GM18505 (cell line): Measurements from ENCODE around the gene APH1A.
"Not testable (repeated sequence)": the region's sequence is repeated elsewhere in the genome, so short reads cannot be mapped to it uniquely, and the experiment has no call there.

Experiments used
- ATAC-seq: cut with Tn5 transposase; IDR thresholded peaks from one replicate; pipeline ENCODE4 v1.9.1; 2021; ENCODE audit not compliant: unreplicated experiment
- POLR2A ChIP-seq: IDR thresholded peaks from 4 replicates; pipeline ENCODE4 v1.6.1; 2011; ENCODE audit warnings: borderline replicate concordance; ENCODE audit not compliant: insufficient read depth, insufficient read length; ENCODE audit errors: extremely low read depth

APH1A gene

DNA sequence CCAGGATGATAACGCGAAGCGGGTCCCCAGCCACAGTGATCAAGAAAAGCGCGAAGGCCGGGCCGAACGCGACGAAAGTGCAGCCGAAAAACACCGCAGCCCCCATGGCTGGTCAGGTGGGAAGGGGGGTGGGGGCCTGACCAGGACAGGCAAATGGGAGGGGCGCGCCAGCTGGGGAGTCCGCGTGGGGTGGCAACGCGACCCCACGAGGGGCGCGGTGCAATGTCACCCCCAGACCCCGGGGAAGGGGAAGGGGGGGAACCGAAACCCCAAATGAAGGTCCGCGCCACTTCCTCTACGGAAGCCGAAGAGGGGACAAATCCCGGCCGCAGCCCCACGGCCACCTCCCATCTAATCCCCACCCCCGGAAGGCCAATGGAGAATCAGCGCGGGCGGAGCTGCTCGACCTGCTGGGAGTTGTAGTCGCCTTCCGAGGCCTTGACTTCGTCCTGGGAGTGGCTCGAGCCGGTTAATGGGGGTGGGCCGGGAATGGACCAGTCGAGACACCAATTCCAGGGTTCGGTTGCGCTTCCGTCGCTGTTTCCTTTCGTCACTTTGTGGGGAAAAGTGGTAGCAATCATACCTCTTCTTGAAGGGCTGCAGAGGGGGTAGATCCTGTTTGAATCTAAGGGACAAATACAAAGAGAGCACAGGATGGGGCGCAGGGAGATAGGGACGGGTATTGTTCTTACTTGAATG lies at the start of gene APH1A:
Gene APH1A (minus strand): TSS at position 312 of the 699 bp plus-strand sequence. CDS start 206 bp downstream, at position 106.
- peak; percentile 79 for ATAC-seq
- peak; percentile 65 for TF ChIP-seq POLR2A

DNA sequence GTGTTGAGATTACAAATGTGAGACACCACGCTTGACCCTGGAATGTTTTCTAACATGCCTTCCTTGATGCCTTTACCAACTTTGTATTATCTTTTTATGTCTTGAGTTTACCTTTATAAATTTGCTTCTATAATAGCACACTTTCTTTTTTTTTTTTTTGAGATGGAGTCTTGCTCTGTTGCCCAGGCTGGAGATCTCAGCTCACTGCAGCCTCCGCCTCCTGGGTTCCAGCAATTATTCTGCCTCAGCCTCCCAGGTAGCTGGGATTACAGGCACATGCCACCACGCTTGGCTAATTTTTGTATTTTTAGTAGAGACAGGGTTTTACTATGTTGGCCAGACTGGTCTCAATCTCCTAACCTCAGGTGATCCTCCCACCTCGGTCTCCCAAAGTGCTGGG lies 45.9 kb upstream of the APH1A start:
- not testable (repeated sequence) for ATAC-seq

DNA sequence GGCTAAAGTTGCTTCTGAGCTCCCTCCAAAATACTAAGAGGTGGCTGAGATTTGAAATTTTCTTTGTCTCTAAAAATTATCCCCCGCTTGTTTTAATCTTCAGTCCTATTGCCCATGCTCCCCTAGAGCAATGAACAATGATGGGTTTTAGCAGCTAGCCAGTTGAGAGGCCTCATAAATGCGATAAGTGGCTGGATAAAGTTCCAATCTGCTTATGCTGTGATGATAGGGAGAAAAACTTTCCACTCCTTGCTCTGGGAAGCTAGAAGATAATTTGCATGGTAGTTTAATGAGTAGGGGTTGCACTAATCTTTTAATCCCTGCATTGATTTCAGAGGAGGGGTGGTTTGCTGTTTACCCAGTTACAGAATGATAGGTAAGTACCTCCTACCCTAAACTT lies 42.9 kb upstream of the APH1A start:
- ATAC-seq = no peak
- no peak for TF ChIP-seq POLR2A

DNA sequence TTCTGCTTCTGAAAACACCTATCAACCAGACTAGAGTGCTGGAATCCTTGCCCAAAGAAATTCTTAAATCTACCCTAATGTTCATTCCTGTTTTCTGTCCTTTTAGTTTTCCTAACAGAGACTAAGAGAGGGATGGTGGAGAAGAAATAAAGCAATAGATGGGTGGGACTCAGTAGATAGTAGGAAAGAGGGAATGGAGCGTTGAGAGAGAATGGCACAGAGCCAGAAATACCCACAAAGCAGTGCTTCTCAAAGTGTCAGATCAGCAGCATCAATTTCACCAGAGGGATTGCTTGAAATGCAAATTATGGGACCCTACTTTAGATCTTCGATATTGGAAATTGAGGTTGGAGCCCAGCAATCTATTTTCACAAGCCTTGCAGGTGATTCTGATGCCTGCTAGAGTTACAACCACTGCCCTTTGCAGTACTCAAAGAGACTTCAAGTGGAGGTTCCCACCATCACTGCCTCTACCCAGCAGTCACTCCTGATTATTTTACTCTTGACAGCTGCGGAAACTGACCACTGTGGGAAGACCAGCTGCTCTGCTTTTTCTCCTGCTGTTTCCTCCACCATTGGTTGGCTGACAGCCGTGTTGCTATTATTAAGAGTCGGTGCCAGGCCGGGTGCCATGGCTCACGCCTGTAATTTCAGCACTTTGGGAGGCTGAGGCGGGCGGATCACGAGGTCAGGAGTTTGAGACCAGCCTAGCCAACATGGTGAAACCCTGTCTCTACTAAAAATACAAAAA lies 41.1 kb upstream of the APH1A start:
- TF ChIP-seq POLR2A = no peak
- ATAC-seq = no peak

DNA sequence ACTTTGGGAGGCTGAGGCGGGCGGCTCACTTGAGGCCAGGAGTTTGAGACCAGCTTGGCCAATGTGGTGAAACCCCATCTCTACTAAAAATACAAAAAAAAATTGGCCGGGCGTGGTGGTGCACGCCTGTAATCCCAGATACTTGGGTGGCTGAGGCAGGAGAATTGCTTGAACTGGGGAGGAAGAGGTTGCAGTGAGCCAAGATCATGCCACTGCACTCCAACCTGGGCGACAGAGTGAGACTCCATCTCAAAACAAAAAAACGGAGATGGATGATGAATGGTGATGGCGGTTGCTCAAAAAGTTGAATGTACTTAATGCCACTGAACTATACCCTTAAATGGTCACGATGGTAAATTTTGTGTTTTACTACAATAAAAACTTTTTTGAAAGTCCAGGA lies 39.8 kb upstream of the APH1A start:
- ATAC-seq = not testable (repeated sequence)

DNA sequence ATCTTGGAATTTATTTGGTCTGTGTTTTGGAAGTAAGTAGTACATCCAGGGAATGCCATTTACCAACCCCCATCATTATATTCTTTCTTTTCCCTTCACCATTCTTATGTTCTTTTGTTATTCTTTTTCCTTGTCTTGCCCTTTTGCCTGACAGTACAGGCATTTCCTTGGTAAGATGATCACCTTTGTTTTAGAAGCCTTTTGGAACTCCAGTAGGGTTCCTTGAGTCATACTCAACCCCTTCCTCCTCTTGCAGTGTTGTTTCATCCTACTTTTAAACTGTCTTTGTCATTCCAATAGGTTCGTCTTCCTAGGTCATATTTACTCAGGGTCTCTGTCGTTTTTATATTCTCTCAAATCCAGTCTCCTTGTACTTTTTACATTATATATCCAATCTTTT lies 34.1 kb upstream of the APH1A start:
- no peak for TF ChIP-seq POLR2A

DNA sequence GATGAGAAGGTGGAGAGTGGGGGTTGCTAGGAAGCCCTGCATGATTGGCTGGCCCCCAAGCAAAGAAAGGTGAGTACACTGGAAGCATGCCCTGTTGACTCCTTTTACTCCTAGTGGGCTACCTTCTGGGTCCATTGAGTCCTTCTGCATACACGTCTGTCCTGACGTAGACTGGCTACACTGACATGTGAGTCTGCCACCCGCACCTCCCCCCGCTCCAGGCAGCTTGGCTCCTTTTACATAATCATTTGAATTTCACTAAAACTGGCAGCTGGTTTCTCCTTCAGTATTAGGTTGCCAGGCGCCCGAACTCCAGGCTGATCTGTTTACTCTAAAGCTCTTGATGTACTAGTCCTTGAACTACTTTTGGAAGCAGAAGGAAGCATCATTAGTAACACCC lies 33.5 kb upstream of the APH1A start:
- no peak for ATAC-seq
- TF ChIP-seq POLR2A = no peak

More for the DNA sequence above, 34.1 kb upstream of the APH1A start:
- no peak for ATAC-seq

DNA sequence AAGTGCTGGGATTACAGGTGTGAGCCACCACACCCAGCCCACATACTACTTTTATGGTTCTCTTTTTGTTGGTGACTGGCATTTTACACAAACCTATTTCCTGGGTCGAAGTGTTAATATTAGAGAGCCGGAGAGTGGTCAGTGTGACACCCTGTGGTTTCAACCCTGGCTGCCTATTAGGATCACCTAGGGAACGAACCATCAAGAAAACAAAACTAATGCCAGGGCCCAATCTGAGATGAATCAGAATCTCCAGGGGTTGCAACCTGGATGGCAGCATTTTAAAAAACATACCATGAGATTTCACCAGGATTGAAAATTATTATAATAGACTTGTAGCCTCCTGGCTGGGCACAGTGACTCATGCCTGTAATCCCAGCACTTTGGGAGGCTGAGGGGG lies 30.9 kb upstream of the APH1A start:
- ATAC-seq = no peak
- no peak for TF ChIP-seq POLR2A

DNA sequence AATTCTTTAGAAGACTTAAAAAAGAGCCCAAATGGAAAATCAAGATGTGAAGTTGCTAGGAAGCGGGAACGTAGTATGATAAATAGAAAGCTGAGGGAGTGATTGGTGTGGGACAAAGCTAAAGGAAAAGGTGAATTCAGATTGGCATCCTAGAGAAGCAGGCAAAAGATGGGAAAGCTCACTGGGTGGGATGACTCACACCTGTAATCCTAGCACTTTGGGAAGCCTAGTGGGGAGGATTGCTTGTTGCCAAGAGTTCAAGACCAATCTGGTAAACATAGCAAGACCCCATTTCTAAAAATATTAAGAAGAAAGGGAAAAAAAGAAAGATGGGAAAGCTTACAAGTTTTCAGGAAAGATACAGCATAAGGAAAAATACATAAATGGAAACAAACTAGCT lies 26.7 kb upstream of the APH1A start:
- no peak for TF ChIP-seq POLR2A
- ATAC-seq = no peak

DNA sequence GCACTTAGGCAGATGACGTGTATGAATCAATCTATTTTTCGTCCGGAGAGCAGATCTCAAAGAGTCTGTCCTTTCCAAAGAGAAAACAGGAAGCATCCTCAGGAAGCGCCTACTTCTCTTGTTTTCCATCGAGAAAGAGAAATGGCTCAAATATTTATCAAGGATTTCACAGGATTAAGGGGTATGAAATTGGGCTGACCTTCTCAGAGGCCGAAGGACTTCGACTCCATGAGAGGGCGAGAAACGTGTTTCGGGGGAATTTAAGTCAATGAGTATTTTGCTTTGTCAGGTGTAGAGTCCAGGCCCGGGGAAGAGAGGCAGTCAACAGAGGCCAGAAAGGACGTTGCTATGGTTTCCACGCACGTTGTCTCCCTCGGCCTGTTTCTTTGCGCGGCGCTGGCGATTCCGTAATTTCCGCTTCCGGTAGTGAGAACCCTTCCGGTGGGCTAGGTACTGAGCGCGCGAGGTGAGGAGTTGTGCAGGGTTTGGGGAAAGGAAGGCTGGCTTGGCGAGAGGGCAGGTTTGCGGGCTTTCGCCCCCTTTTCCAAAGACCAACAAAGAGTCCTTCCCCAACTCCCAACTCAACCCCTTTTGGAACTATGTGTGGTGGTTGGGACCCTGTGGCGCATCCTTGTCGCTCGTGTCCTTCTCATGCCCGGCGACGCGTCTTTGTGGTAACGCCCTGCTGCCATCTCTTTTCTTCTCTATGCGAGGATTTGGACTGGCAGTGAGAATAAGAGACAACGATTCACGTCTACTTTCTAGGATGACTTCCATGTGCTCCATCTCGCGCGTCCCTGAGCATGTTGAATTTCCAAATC lies 24.8 kb upstream of the APH1A start, which contains the start of gene MRPS21:
Gene MRPS21 (plus strand): TSS at position 429 of the 821 bp plus-strand sequence. CDS start 506 bp downstream, outside the sequence.
- peak; percentile 93 for TF ChIP-seq POLR2A
- ATAC-seq = peak; percentile 91

DNA sequence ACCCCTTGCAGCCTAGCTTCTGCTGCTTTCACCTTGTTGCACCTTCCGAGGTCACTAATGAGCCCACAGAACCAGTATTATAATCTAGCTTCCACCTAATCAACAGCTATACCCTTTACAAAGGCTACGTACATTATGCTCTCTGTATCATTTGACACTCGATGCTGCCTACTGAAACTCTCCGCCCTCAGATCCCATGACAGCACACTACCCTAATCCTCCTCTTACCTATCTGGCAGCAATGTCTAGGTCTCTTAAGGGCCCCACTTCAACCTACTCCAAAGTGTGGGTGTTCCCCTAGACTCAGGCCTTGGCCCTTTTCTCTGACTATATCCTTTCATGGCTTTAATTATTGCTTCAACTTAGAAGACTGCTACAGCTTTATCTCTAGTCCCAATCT lies 20.0 kb upstream of the APH1A start:
- no peak for TF ChIP-seq POLR2A
- ATAC-seq = no peak

DNA sequence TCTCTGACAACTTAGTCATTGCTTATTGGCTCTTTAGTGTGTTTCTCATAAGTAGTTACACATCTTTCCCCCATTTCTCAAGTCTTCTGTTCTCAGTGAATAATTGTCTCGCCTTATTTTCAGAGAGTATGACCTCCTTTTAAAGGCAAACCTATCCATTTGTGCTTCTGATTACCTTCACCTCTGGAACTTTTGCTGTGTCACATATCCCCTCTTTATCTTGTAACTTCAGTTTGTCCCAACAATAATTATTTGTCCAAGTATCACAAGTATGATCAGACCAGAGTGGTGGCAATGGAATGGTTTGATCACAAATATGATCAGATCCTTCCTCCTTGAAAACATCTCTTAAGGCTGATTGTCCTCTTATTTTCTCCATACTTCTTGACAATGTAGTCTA lies 19.6 kb upstream of the APH1A start:
- TF ChIP-seq POLR2A = no peak
- ATAC-seq = no peak

DNA sequence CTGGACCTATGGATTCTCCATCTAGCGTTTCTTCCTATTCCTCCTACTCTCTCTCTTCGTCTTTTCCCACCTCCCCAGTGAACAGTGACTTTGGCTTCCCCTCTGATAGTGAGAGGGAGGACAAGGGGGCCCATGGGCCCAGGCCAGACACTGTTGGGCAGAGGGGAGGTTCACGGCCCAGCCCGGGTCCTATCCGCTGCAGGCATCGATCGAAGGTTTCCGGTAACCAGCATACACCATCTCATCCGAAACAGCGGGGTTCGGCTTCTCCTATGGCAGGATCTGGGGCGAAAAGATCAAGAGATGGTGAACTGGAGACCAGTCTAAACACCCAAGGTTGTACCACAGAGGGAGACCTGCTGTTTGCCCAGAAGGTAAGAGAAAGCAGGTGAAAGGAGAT lies 14.4 kb upstream of the APH1A start:
- TF ChIP-seq POLR2A = no peak

DNA sequence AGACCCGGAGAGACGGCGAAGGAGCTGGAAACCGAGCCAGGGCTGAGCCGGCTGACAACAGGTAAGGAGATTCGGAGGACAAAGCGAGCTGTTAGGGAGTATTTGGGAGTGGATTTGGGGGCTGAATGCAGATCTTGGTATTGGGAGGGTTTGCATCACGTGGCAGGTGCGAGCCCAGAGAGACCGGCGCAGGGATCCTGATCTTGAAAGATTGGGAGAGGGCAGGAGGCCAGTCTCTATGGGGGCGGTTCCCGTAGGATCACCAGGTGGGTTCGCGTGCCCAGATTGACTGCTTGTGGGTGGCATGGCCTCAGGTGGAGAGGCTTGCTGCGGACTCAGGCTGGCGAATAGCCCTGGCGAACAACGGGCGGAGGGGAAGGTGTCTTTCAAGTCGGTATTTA lies 13.7 kb upstream of the APH1A start:
- TF ChIP-seq POLR2A = no peak
- no peak for ATAC-seq

More for the DNA sequence above, 14.4 kb upstream of the APH1A start:
- ATAC-seq = no peak
